ENCODE results near the gene EVA1A.

GRCh38 chr2:75515584-75516368 lies 45.0 kb downstream of the EVA1A start:
- TF ChIP-seq POLR2A (IDR thresholded peaks at IDR 0.05; ENCODE audit: low read depth) (no peak), CTCF (IDR thresholded peaks at IDR 0.05) (no peak), EP300 (IDR thresholded peaks at IDR 0.05) (no peak), POLR2AphosphoS5 (IDR thresholded peaks at IDR 0.05) (no peak)
